Nephron progenitor cell (in vitro differentiated cells): ENCODE measurements around the gene OR10A5.
"Not testable (repeated sequence)": the region's sequence is repeated elsewhere in the genome, so short reads cannot be mapped to it uniquely, and the experiment has no call there.

Experiments
- DNase-seq: peaks from one replicate; pipeline ENCODE4 v3.0.0; 2021
- H3K27ac Mint-ChIP-seq: 2 replicates; pipeline ENCODE4 v1.8.0; 2021; ENCODE audit warnings: mild to moderate bottlenecking, moderate library complexity, mixed read lengths
- H3K27me3 Mint-ChIP-seq: 2 replicates; pipeline ENCODE4 v1.8.0; 2021; ENCODE audit warnings: mild to moderate bottlenecking, low read depth, mixed read lengths; ENCODE audit not compliant: poor library complexity
- H3K36me3 Mint-ChIP-seq: 2 replicates; pipeline ENCODE4 v1.8.0; 2021; ENCODE audit warnings: low read depth, mixed read lengths
- H3K4me1 Mint-ChIP-seq: 2 replicates; pipeline ENCODE4 v1.8.0; 2021; ENCODE audit warnings: mixed read lengths
- H3K4me3 Mint-ChIP-seq: 2 replicates; pipeline ENCODE4 v1.8.0; 2021; ENCODE audit warnings: mild to moderate bottlenecking, moderate library complexity, mixed read lengths
- H3K9me3 Mint-ChIP-seq: 2 replicates; pipeline ENCODE4 v1.8.0; 2021; ENCODE audit warnings: mild to moderate bottlenecking, moderate library complexity, mixed read lengths
- CTCF ChIP-seq: fragments of 200-600 bp; sonication (generic); IDR thresholded peaks from 2 replicates; pipeline ENCODE4 v1.5.0; 2021; ENCODE audit warnings: antibody characterized with exemption

OR10A5 gene

GRCh38 chr11:6876914-6877313 is 31.4 kb downstream of the OR10A5 start:
- no peak overlapping the region for H3K4me3 Mint-ChIP-seq
- H3K36me3 Mint-ChIP-seq, result no peaks in the 10 kb centered on the region
- H3K27ac Mint-ChIP-seq, result no peak overlapping the region
- no peaks in the 10 kb centered on the region for H3K4me1 Mint-ChIP-seq
- H3K27me3 Mint-ChIP-seq, result no peaks in the 10 kb centered on the region
- no peak for TF ChIP-seq CTCF
- H3K9me3 Mint-ChIP-seq, result no peaks in the 10 kb centered on the region
- DNase-seq, result no peak

DNA sequence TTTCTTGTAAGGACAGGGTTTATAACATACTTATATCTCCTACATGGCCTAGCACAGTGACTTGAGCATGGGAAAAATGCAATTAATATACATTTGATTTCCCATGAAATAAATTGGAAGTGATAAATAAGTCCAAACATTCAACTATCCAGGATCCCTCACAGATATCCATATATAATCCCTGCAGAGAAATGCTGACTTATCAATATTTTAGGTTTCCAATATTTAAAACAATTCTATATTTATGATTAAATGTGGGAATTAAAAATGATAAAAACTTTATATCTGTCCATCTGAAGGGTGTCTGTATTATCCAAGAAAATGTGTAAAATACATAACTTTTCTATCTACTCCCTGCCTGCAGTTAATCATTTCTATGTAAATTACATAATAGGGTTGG is 37.3 kb downstream of the OR10A5 start:
- H3K36me3 Mint-ChIP-seq, result no peaks in the 10 kb centered on the region
- H3K4me1 Mint-ChIP-seq, result no peaks in the 10 kb centered on the region
- TF ChIP-seq CTCF, result no peak
- no peak overlapping the region for H3K27ac Mint-ChIP-seq
- no peaks in the 10 kb centered on the region for H3K9me3 Mint-ChIP-seq
- H3K4me3 Mint-ChIP-seq, result no peak overlapping the region
- no peak for DNase-seq
- H3K27me3 Mint-ChIP-seq, result no peaks in the 10 kb centered on the region

GRCh38 chr11:6887711-6888110 is 42.2 kb downstream of the OR10A5 start:
- not testable (repeated sequence) for DNase-seq, H3K4me3 Mint-ChIP-seq, H3K9me3 Mint-ChIP-seq, H3K4me1 Mint-ChIP-seq, H3K27me3 Mint-ChIP-seq, H3K36me3 Mint-ChIP-seq, H3K27ac Mint-ChIP-seq

- no peak for DNase-seq
- Mint-ChIP-seq H3K4me1 (no peaks in the 10 kb centered on the region), H3K36me3 (no peaks in the 10 kb centered on the region), H3K27ac (no peak overlapping the region), H3K9me3 (no peaks in the 10 kb centered on the region), H3K4me3 (no peak overlapping the region), H3K27me3 (no peaks in the 10 kb centered on the region)
- no peak for TF ChIP-seq CTCF
These were observed 43.3 kb downstream of the OR10A5 start for GRCh38 chr11:6888830-6889229.

- Mint-ChIP-seq H3K9me3 (no peaks in the 10 kb centered on the region), H3K27ac (no peak overlapping the region), H3K4me3 (no peak overlapping the region), H3K27me3 (no peaks in the 10 kb centered on the region), H3K36me3 (no peaks in the 10 kb centered on the region), H3K4me1 (no peaks in the 10 kb centered on the region)
- DNase-seq, result no peak
- TF ChIP-seq CTCF, result no peak
These were observed 44.4 kb downstream of the OR10A5 start for GRCh38 chr11:6889835-6890234.

DNA sequence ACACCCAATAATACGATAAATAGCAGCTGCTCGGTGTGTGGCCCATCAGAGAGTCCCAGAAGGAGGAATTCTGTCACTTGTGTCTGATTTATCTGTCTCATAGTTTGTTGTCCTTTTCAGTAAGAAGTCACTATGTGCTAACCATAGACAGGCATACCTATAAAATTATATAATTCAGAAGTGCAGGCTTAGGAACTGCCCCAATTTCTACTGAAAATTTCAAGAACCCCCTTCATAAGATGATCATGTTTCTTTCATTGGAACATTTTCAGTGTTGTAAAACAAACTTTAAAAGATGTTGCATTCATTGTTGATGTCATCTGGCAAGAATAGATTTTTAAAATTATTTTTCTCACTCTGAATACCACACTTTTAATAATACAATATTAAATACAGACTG is 46.9 kb downstream of the OR10A5 start, which contains the start of gene OR2D2:
TSS of gene OR2D2 (minus strand) at position 101 of the 400 bp plus-strand sequence. CDS start at position 101, 0 bp downstream.
- Mint-ChIP-seq H3K27me3 (no peaks in the 10 kb centered on the region), H3K4me1 (no peaks in the 10 kb centered on the region), H3K9me3 (no peaks in the 10 kb centered on the region), H3K27ac (no peak within 1 kb of the TSS), H3K36me3 (no peaks in the 10 kb centered on the region), H3K4me3 (no peak within 1 kb of the TSS)
- no peak for TF ChIP-seq CTCF
- DNase-seq, result no peak
